OCI-LY3 (cell line): ENCODE results near the gene ZSCAN9.

Source experiments
- H2AFZ ChIP-seq: fragments of 200-600, 300-600 bp; shearing (Covaris generic); 2 replicates; pipeline ENCODE4 v1.6.0; 2014; ENCODE audit warnings: antibody characterized with exemption, low read depth, low read length
- H3K27ac ChIP-seq: fragments of 200-600, 300-600 bp; sonication (generic); 2 replicates; pipeline ENCODE4 v1.5.1; 2014; ENCODE audit warnings: mild to moderate bottlenecking, low read length, moderate library complexity, mixed read lengths
- H3K27me3 ChIP-seq: fragments of 200-600, 300-600 bp; sonication (generic); 2 replicates; pipeline ENCODE4 v1.6.1; 2014; ENCODE audit warnings: low read depth, low read length, mixed read lengths
- H3K36me3 ChIP-seq: fragments of 200-600, 300-600 bp; sonication (generic); replicated peaks from 2 replicates; pipeline ENCODE3; 2014; ENCODE audit warnings: low read depth, low read length, mixed read lengths
- H3K4me1 ChIP-seq: fragments of 300-600, 200-600 bp; sonication (generic); 2 replicates; pipeline ENCODE4 v1.6.1; 2014; ENCODE audit warnings: low read length, mixed read lengths
- H3K4me2 ChIP-seq: fragments of 200-600, 300-600 bp; sonication (generic); 2 replicates; pipeline ENCODE4 v1.6.1; 2014; ENCODE audit warnings: low read length, mixed read lengths
- H3K4me3 ChIP-seq: fragments of 300-600, 200-600 bp; sonication (generic); 2 replicates; pipeline ENCODE4 v1.5.1; 2014; ENCODE audit warnings: antibody characterized with exemption, mild to moderate bottlenecking, low read length, moderate library complexity
- H3K79me2 ChIP-seq: fragments of 300-600, 200-600 bp; shearing (Covaris generic); 2 replicates; pipeline ENCODE4 v1.6.1; 2014; ENCODE audit warnings: mild to moderate bottlenecking, low read length, mixed read lengths
- H3K9ac ChIP-seq: fragments of 300-600, 200-600 bp; shearing (Covaris generic); 2 replicates; pipeline ENCODE4 v1.6.0; 2014; ENCODE audit warnings: mild to moderate bottlenecking, low read length, moderate library complexity
- H3K9me3 ChIP-seq: fragments of 200-600, 300-600 bp; shearing (Covaris generic); 2 replicates; pipeline ENCODE4 v1.6.1; 2014; ENCODE audit warnings: low read length, mixed read lengths; ENCODE audit not compliant: insufficient read depth
- H4K20me1 ChIP-seq: fragments of 200-600, 300-600 bp; sonication (generic); 2 replicates; pipeline ENCODE4 v1.6.1; 2016; ENCODE audit warnings: low read length, mixed read lengths; ENCODE audit not compliant: insufficient read depth
- CTCF ChIP-seq: fragments of 200-600, 300-600 bp; sonication (generic); IDR thresholded peaks from 2 replicates; pipeline ENCODE4 v1.5.1; 2014; ENCODE audit warnings: antibody characterized with exemption, low read length, low read depth
- EZH2phosphoT487 ChIP-seq: fragments of 200-600 bp; shearing (Covaris generic); IDR thresholded peaks from 2 replicates; pipeline ENCODE4 v1.6.1; 2018; ENCODE audit warnings: antibody characterized with exemption, mixed run types, low read depth

ZSCAN9 gene

GRCh38 chr6:28211840-28212509, 13.1 kb upstream of the ZSCAN9 start:
- Histone ChIP-seq H3K79me2 (no peaks in the 10 kb centered on the region), H3K36me3 (no peaks in the 10 kb centered on the region), H3K9ac (peak overlapping the region; percentile 66), H3K9me3 (no peaks in the 10 kb centered on the region), H2AFZ (peak overlapping the region; percentile 90), H3K4me2 (peak overlapping the region; percentile 60), H3K27ac (peak overlapping the region; percentile 49), H3K4me3 (peak overlapping the region; percentile 85), H4K20me1 (no peaks in the 10 kb centered on the region), H3K27me3 (no peaks in the 10 kb centered on the region), H3K4me1 (peaks cover 14% of the 10 kb centered on the region)
- TF ChIP-seq CTCF, result no peak
- TF ChIP-seq EZH2phosphoT487, result no peak

GRCh38 chr6:28212510-28213212, 12.4 kb upstream of the ZSCAN9 start:
- Histone ChIP-seq H3K27ac (peak overlapping the region; percentile 49), H4K20me1 (no peaks in the 10 kb centered on the region)

GRCh38 chr6:28213213-28213523, 11.9 kb upstream of the ZSCAN9 start:
- H3K4me3 ChIP-seq, result peak overlapping the region; percentile 85
- no peaks in the 10 kb centered on the region for H4K20me1 ChIP-seq
- no peaks in the 10 kb centered on the region for H3K27me3 ChIP-seq
- no peak for TF ChIP-seq EZH2phosphoT487
- no peak for TF ChIP-seq CTCF
- peaks cover 17% of the 10 kb centered on the region for H3K4me1 ChIP-seq
- H3K9me3 ChIP-seq, result no peaks in the 10 kb centered on the region
- no peaks in the 10 kb centered on the region for H3K36me3 ChIP-seq
- H3K79me2 ChIP-seq, result no peaks in the 10 kb centered on the region; the same call in 1 of the 2 replicates
- peak overlapping the region; percentile 60 for H3K4me2 ChIP-seq
- peak overlapping the region; percentile 66; the same call in 1 of the 2 replicates for H3K9ac ChIP-seq
- H3K27ac ChIP-seq, result no peak overlapping the region
- no peak overlapping the region for H2AFZ ChIP-seq

More at GRCh38 chr6:28212510-28213212, 12.4 kb upstream of the ZSCAN9 start:
- H2AFZ ChIP-seq, result peak overlapping the region; percentile 90
- H3K9me3 ChIP-seq, result no peaks in the 10 kb centered on the region
- peak overlapping the region; percentile 85 for H3K4me3 ChIP-seq
- peak; percentile 42 for TF ChIP-seq CTCF
- TF ChIP-seq EZH2phosphoT487, result no peak
- no peaks in the 10 kb centered on the region for H3K79me2 ChIP-seq
- peak overlapping the region; percentile 60 for H3K4me2 ChIP-seq
- no peaks in the 10 kb centered on the region for H3K27me3 ChIP-seq
- H3K36me3 ChIP-seq, result no peaks in the 10 kb centered on the region
- peaks cover 14% of the 10 kb centered on the region for H3K4me1 ChIP-seq
- H3K9ac ChIP-seq, result peak overlapping the region; percentile 66

GRCh38 chr6:28215425-28215824, 9.7 kb upstream of the ZSCAN9 start:
- no peaks in the 10 kb centered on the region for H3K9me3 ChIP-seq
- no peak overlapping the region for H3K4me3 ChIP-seq
- no peaks in the 10 kb centered on the region for H3K36me3 ChIP-seq
- peaks cover 24% of the 10 kb centered on the region for H3K4me1 ChIP-seq
- H3K27ac ChIP-seq, result no peak overlapping the region
- H3K79me2 ChIP-seq, result no peaks in the 10 kb centered on the region; the same call in 1 of the 2 replicates
- H4K20me1 ChIP-seq, result no peaks in the 10 kb centered on the region
- no peak overlapping the region for H3K4me2 ChIP-seq
- H2AFZ ChIP-seq, result no peak overlapping the region
- H3K27me3 ChIP-seq, result no peaks in the 10 kb centered on the region
- H3K9ac ChIP-seq, result no peak overlapping the region
- no peak for TF ChIP-seq EZH2phosphoT487
- TF ChIP-seq CTCF, result no peak
